DOHH2 (cell line): ENCODE measurements around the gene SMARCA4.
"Not testable (repeated sequence)": the region's sequence is repeated elsewhere in the genome, so short reads cannot be mapped to it uniquely, and the experiment has no call there.

Experiments
- H3F3A ChIP-seq: fragments of 200-600 bp; sonication (generic), shearing (Covaris generic); 2 replicates; pipeline ENCODE4 v1.6.0; 2016; ENCODE audit warnings: antibody characterized with exemption, mild to moderate bottlenecking; ENCODE audit not compliant: control insufficient read depth, insufficient read depth
- H3K27ac ChIP-seq: fragments of 200-600 bp; sonication (generic); 2 replicates; pipeline ENCODE4 v1.5.1; 2014; ENCODE audit warnings: low read depth, mild to moderate bottlenecking, low read length, moderate library complexity
- H3K27me3 ChIP-seq: fragments of 200-600 bp; sonication (generic); 2 replicates; pipeline ENCODE4 v1.6.1; 2014; ENCODE audit warnings: mild to moderate bottlenecking, low read length, mixed read lengths; ENCODE audit not compliant: control insufficient read depth
- H3K36me3 ChIP-seq: fragments of 200-600 bp; sonication (generic); 2 replicates; pipeline ENCODE4 v1.6.1; 2014; ENCODE audit warnings: mild to moderate bottlenecking, low read length, moderate library complexity, mixed read lengths; ENCODE audit not compliant: control insufficient read depth
- H3K4me1 ChIP-seq: fragments of 200-600 bp; sonication (generic); 2 replicates; pipeline ENCODE4 v1.6.1; 2014; ENCODE audit warnings: mild to moderate bottlenecking, low read length, mixed read lengths; ENCODE audit not compliant: control insufficient read depth
- H3K4me2 ChIP-seq: fragments of 200-600 bp; sonication (generic); 2 replicates; pipeline ENCODE4 v1.6.0; 2014; ENCODE audit warnings: mild to moderate bottlenecking, low read length, moderate library complexity
- H3K4me3 ChIP-seq: fragments of 200-600 bp; sonication (generic); 2 replicates; pipeline ENCODE4 v1.5.1; 2014; ENCODE audit warnings: mild to moderate bottlenecking, low read length, mixed read lengths
- H3K79me2 ChIP-seq: fragments of 200-600 bp; sonication (generic); 2 replicates; pipeline ENCODE4 v1.6.1; 2014; ENCODE audit warnings: mild to moderate bottlenecking, low read length, mixed read lengths; ENCODE audit not compliant: control insufficient read depth
- H3K9me2 ChIP-seq: fragments of 200-600 bp; sonication (generic); replicated peaks from 2 replicates; pipeline ENCODE4 v1.6.1; 2014; ENCODE audit warnings: mild to moderate bottlenecking, low read length, mixed read lengths; ENCODE audit not compliant: control insufficient read depth
- H3K9me3 ChIP-seq: fragments of 200-600 bp; sonication (generic); 2 replicates; pipeline ENCODE4 v1.6.1; 2014; ENCODE audit warnings: antibody characterized with exemption, low read length, mixed read lengths; ENCODE audit not compliant: control insufficient read depth, insufficient read depth
- H4K20me1 ChIP-seq: fragments of 200-600 bp; sonication (generic); 2 replicates; pipeline ENCODE4 v1.6.0; 2014; ENCODE audit warnings: low read depth, mild to moderate bottlenecking, antibody characterized with exemption, low read length, moderate library complexity; ENCODE audit not compliant: control insufficient read depth, insufficient read depth
- EZH2phosphoT487 ChIP-seq: fragments of 200-600 bp; sonication (generic); IDR thresholded peaks from 2 replicates; pipeline ENCODE4 v1.6.1; 2017; ENCODE audit warnings: borderline replicate concordance, mild to moderate bottlenecking, antibody characterized with exemption, low read length, moderate library complexity, mixed read lengths
- TF ChIP-seq, protein P1 (sequence below): fragments of 200-600 bp; sonication (generic); IDR thresholded peaks from one replicate; pipeline ENCODE4 v1.5.1; 2014; ENCODE audit warnings: antibody characterized with exemption, mild to moderate bottlenecking, low read depth, low read length; ENCODE audit not compliant: poor library complexity, severe bottlenecking

Gene SMARCA4

DNA sequence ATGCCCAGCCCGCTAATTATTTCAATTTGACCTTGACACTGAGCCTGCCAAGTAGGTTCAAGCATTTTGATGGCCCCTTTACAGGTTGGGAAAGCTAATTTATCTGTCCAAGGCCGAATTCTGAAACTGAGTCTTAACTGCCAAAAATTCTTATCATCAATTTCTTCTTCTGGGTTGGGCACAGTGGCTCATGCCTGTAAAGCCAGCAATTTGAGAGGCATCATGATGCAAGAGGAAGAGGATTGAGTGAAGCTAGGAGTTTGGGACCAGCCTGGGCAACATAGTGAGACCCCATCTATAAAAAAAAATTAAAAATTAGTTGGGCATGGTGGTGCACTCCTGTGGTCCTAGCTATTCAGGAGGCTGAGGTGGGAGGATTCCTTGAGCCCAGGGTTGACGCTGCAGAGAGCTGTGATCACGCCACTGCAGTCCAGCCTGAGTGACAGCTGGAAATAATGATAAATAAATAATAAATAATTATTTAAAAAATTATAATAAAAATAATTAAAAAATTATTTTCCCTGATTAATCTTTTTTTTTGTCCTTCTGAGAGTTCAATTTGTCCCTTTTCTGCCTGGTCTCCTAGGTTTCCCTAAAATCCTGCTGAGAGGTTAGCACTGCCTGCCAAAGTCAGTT, 127.2 kb downstream of the SMARCA4 start:
- Histone ChIP-seq H3K27ac (0 out of 2 replicates have a peak overlapping the region, but pooled peaks have one; percentile 89), H4K20me1 (peaks cover 18% of the 10 kb centered on the region), H3K4me3 (no peak overlapping the region), H3F3A (peaks cover 8% of the 10 kb centered on the region; the same call in 1 of the 2 replicates), H3K27me3 (peaks cover 19% of the 10 kb centered on the region; the same call in 1 of the 2 replicates), H3K4me1 (peaks cover 51% of the 10 kb centered on the region), H3K4me2 (peak overlapping the region; percentile 76; the same call in 1 of the 2 replicates), H3K79me2 (peaks cover 40% of the 10 kb centered on the region), H3K36me3 (peaks cover 33% of the 10 kb centered on the region), H3K9me2 (no peaks in the 10 kb centered on the region), H3K9me3 (no peaks in the 10 kb centered on the region)
- TF ChIP-seq EZH2phosphoT487: no peak
- TF ChIP-seq, protein P1, sequence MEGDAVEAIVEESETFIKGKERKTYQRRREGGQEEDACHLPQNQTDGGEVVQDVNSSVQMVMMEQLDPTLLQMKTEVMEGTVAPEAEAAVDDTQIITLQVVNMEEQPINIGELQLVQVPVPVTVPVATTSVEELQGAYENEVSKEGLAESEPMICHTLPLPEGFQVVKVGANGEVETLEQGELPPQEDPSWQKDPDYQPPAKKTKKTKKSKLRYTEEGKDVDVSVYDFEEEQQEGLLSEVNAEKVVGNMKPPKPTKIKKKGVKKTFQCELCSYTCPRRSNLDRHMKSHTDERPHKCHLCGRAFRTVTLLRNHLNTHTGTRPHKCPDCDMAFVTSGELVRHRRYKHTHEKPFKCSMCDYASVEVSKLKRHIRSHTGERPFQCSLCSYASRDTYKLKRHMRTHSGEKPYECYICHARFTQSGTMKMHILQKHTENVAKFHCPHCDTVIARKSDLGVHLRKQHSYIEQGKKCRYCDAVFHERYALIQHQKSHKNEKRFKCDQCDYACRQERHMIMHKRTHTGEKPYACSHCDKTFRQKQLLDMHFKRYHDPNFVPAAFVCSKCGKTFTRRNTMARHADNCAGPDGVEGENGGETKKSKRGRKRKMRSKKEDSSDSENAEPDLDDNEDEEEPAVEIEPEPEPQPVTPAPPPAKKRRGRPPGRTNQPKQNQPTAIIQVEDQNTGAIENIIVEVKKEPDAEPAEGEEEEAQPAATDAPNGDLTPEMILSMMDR: no peak

DNA sequence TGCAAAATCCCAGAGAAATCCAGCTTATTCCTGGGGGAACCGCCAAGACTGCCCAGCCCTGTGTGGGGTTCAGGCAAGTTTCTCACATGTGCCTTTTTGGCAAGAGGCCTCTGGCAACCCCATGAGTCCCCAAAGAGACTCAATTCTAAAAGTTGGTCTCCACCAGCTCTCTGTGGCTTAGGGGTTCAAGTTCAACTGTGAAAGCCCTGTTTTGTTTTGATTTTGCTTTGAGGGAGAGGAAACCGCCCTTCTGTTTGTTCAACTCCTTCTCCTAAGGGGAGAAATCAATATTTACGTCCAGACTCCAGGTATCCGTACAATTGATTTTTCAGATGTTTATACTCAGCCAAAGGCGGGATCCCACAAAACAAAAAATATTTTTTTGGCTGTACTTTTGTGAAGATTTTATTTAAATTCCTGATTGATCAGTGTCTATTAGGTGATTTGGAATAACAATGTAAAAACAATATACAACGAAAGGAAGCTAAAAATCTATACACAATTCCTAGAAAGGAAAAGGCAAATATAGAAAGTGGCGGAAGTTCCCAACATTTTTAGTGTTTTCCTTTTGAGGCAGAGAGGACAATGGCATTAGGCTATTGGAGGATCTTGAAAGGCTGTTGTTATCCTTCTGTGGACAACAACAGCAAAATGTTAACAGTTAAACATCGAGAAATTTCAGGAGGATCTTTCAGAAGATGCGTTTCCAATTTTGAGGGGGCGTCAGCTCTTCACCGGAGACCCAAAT, 127.8 kb downstream of the SMARCA4 start:
- H3K79me2 ChIP-seq: peaks cover 47% of the 10 kb centered on the region
- H3F3A ChIP-seq: peaks cover 12% of the 10 kb centered on the region; the same call in 1 of the 2 replicates
- no peak for TF ChIP-seq EZH2phosphoT487
- TF ChIP-seq, protein P1: no peak
- peak overlapping the region; percentile 96 for H3K4me3 ChIP-seq
- no peaks in the 10 kb centered on the region for H3K9me2 ChIP-seq
- H3K4me2 ChIP-seq: peak overlapping the region; percentile 76
- H4K20me1 ChIP-seq: peaks cover 23% of the 10 kb centered on the region
- H3K27ac ChIP-seq: peak overlapping the region; percentile 89
- no peaks in the 10 kb centered on the region for H3K9me3 ChIP-seq
- peaks cover 40% of the 10 kb centered on the region for H3K36me3 ChIP-seq
- H3K4me1 ChIP-seq: peaks cover 58% of the 10 kb centered on the region
- peaks cover 19% of the 10 kb centered on the region; the same call in 1 of the 2 replicates for H3K27me3 ChIP-seq

DNA sequence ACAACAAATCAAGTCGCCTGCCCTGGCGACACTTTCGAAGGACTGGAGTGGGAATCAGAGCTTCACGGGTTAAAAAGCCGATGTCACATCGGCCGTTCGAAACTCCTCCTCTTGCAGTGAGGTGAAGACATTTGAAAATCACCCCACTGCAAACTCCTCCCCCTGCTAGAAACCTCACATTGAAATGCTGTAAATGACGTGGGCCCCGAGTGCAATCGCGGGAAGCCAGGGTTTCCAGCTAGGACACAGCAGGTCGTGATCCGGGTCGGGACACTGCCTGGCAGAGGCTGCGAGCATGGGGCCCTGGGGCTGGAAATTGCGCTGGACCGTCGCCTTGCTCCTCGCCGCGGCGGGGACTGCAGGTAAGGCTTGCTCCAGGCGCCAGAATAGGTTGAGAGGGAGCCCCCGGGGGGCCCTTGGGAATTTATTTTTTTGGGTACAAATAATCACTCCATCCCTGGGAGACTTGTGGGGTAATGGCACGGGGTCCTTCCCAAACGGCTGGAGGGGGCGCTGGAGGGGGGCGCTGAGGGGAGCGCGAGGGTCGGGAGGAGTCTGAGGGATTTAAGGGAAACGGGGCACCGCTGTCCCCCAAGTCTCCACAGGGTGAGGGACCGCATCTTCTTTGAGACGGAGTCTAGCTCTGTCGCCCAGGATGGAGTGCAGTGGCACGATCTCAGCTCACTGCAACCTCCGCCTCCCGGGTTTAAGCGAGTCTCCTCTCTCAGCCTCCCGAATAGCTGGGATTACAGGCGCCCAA, 128.6 kb downstream of the SMARCA4 start, which contains the start of gene LDLR:
LDLR (plus strand) TSS at position 210 of the 760 bp plus-strand sequence; CDS start at position 296, 86 bp downstream.
- peaks cover 26% of the 10 kb centered on the region for H4K20me1 ChIP-seq
- peaks cover 21% of the 10 kb centered on the region for H3K27me3 ChIP-seq
- H3K27ac ChIP-seq: peak within 1 kb of the TSS; percentile 89
- peaks cover 45% of the 10 kb centered on the region for H3K36me3 ChIP-seq
- TF ChIP-seq, protein P1: peak; percentile 24
- no peak for TF ChIP-seq EZH2phosphoT487
- peaks cover 54% of the 10 kb centered on the region for H3K79me2 ChIP-seq
- H3F3A ChIP-seq: peaks cover 12% of the 10 kb centered on the region; the same call in 1 of the 2 replicates
- H3K9me3 ChIP-seq: no peaks in the 10 kb centered on the region
- peak within 1 kb of the TSS; percentile 76 for H3K4me2 ChIP-seq
- peaks cover 61% of the 10 kb centered on the region for H3K4me1 ChIP-seq
- peak within 1 kb of the TSS; percentile 96 for H3K4me3 ChIP-seq
- H3K9me2 ChIP-seq: no peaks in the 10 kb centered on the region

DNA sequence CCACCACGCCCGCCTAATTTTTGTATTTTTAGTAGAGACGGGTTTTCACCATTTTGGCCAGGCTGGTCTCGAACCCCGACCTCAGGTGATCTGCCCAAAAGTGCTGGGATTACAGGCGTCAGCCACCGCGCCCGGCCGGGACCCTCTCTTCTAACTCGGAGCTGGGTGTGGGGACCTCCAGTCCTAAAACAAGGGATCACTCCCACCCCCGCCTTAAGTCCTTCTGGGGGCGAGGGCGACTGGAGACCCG, 129.1 kb downstream of the SMARCA4 start:
- Histone ChIP-seq H3K4me2 (peak overlapping the region; percentile 76), H3K79me2 (peaks cover 59% of the 10 kb centered on the region), H3K27me3 (peaks cover 26% of the 10 kb centered on the region), H3K4me3 (peak overlapping the region; percentile 96), H3K27ac (peak overlapping the region; percentile 89), H3K4me1 (peaks cover 63% of the 10 kb centered on the region), H3F3A (peaks cover 12% of the 10 kb centered on the region; the same call in 1 of the 2 replicates), H4K20me1 (peaks cover 30% of the 10 kb centered on the region), H3K36me3 (peaks cover 50% of the 10 kb centered on the region)
- H3K9me3 ChIP-seq, H3K9me2 ChIP-seq: not testable (repeated sequence)
